Activated CD8-positive, alpha-beta T cell treated with anti-CD3 and anti-CD28 coated beads, Interleukin-2, amount 10 ng/mL, durations not matched to agents 7 days and 5 days (primary cell): Measurements from ENCODE around the gene CCDC6. TPM values are rescaled to one million over a fixed set of nuclear protein-coding genes. Genes with fewer than 3 reads are reported as not detected.
"Not testable (repeated sequence)": the region's sequence is repeated elsewhere in the genome, so short reads cannot be mapped to it uniquely, and the experiment has no call there.

ENCODE experiments used
- ATAC-seq: fragments of 150-1000 bp; cut with Tn5 transposase; one replicate; pipeline ENCODE4 v1.10.0; 2021; ENCODE audit warnings: moderate library complexity
- CTCF ChIA-PET: fragments of 350-600 bp; sonication (Branson Sonifier 250); formaldehyde crosslinking; loops from one replicate; lab custom pipeline; 2021; ENCODE audit warnings: antibody characterized with exemption; lab: Charles Lee
- POLR2A ChIA-PET: fragments of 350-600 bp; sonication (Branson Sonifier 250); formaldehyde crosslinking; loops from one replicate; lab custom pipeline; 2021; ENCODE audit warnings: antibody characterized with exemption; lab: Charles Lee
- DNase-seq: peaks from one replicate; pipeline ENCODE4 v3.0.0-alpha.2; 2020
- H3K27ac Mint-ChIP-seq: one replicate; pipeline ENCODE4 v1.8.0; 2021; ENCODE audit warnings: mild to moderate bottlenecking, mixed read lengths
- H3K27me3 Mint-ChIP-seq: one replicate; pipeline ENCODE4 v1.8.0; 2021; ENCODE audit warnings: low read depth, mixed read lengths
- H3K36me3 Mint-ChIP-seq: one replicate; pipeline ENCODE4 v1.8.0; 2021; ENCODE audit warnings: low read depth, mixed read lengths
- H3K4me1 Mint-ChIP-seq: one replicate; pipeline ENCODE4 v1.8.0; 2021; ENCODE audit warnings: low read depth, mixed read lengths
- H3K4me3 Mint-ChIP-seq: one replicate; pipeline ENCODE4 v1.8.0; 2021; ENCODE audit warnings: mild to moderate bottlenecking, mixed read lengths
- H3K9me3 Mint-ChIP-seq: one replicate; pipeline ENCODE4 v1.8.0; 2022; ENCODE audit warnings: mixed read lengths; ENCODE audit not compliant: insufficient read depth
- total RNA-seq, 2 experiments: library from RNA; stranded (reverse); gene quantifications; one replicate each; pipeline ENCODE4 v1.2.3, GENCODE V29; 2021

The CCDC6 gene
- total RNA-seq, 2 experiments from 2014 or later = 18.3 to 19.4 TPM

DNA sequence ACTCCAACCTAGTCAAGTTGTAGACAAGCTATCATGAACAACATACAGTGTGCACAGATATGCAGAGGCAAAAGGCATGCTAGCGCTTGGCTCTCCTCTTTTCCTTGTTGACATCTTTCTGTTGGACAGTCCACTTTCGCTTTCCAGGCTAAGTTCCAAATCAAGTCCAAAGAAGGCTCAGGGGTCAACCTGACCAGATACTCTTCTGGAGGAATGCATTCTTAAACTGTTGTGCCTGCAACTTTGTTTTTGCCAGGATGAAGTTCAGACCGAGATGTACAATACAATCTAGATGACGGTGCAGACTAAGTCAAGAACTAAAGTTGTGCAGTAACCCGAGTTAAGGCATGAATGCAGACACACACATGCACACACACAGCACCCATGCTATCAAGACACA is 117.4 kb downstream of the CCDC6 start:
- CTCF ChIA-PET, POLR2A ChIA-PET, ATAC-seq, H3K9me3 Mint-ChIP-seq, H3K4me1 Mint-ChIP-seq, H3K4me3 Mint-ChIP-seq, H3K27me3 Mint-ChIP-seq, DNase-seq, H3K27ac Mint-ChIP-seq: not testable (repeated sequence)
- H3K36me3 Mint-ChIP-seq = peaks cover 11% of the 10 kb centered on the region

DNA sequence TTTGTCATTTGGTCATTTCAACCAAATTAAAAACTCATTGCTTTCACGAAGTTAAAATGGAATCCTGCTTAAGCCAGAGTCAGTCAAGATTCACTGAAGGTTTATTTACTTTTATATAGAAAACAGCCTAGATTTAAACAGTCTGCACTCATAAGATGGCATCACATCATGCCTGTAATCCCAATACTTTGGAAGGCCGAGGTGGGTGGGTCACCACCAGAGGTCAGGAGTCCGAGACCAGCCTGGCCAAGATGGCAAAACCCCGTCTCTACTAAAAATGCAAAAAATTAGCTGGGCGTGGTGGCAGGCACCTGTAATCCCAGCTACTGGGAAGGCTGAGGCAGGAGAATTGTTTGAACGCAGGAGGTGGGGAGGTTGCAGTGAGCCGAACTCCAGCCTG is 119.3 kb downstream of the CCDC6 start:
- POLR2A ChIA-PET, H3K4me3 Mint-ChIP-seq, DNase-seq, H3K27ac Mint-ChIP-seq, ATAC-seq, H3K4me1 Mint-ChIP-seq, CTCF ChIA-PET, H3K27me3 Mint-ChIP-seq, H3K36me3 Mint-ChIP-seq, H3K9me3 Mint-ChIP-seq: not testable (repeated sequence)

DNA sequence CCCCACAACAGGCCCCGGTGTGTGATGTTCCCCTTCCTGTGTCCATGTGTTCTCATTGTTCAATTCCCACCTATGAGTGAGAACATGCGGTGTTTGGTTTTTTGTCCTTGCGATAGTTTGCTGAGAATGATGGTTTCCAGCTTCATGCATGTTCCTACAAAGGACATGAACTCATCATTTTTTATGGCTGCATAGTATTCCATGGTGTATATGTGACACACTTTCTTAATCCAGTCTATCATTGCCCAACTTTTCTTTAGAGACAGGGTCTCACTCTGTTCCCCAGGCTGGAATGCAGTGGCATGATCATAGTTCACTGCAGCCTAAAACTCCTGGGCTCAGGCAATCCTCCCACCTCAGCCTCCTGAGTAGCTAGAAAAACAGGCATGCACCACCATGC is 120.9 kb downstream of the CCDC6 start:
- H3K27ac Mint-ChIP-seq, H3K9me3 Mint-ChIP-seq, DNase-seq, H3K36me3 Mint-ChIP-seq, ATAC-seq, POLR2A ChIA-PET, H3K4me3 Mint-ChIP-seq, H3K27me3 Mint-ChIP-seq, CTCF ChIA-PET, H3K4me1 Mint-ChIP-seq: not testable (repeated sequence)

GRCh38 chr10:59781511-59781910 is 124.8 kb downstream of the CCDC6 start:
- Mint-ChIP-seq H3K36me3 (no peaks in the 10 kb centered on the region), H3K27ac (no peak overlapping the region), H3K9me3 (no peaks in the 10 kb centered on the region), H3K27me3 (no peaks in the 10 kb centered on the region), H3K4me1 (no peaks in the 10 kb centered on the region), H3K4me3 (no peak overlapping the region)
- ChIA-PET CTCF (interaction anchor here (0.6 kb wide), 1 partner anchor 125 kb away, joined by 3 read pairs; the partner anchor contains the start of gene CCDC6), POLR2A (no interaction called here)
- ATAC-seq = no peak
- no peak for DNase-seq

DNA sequence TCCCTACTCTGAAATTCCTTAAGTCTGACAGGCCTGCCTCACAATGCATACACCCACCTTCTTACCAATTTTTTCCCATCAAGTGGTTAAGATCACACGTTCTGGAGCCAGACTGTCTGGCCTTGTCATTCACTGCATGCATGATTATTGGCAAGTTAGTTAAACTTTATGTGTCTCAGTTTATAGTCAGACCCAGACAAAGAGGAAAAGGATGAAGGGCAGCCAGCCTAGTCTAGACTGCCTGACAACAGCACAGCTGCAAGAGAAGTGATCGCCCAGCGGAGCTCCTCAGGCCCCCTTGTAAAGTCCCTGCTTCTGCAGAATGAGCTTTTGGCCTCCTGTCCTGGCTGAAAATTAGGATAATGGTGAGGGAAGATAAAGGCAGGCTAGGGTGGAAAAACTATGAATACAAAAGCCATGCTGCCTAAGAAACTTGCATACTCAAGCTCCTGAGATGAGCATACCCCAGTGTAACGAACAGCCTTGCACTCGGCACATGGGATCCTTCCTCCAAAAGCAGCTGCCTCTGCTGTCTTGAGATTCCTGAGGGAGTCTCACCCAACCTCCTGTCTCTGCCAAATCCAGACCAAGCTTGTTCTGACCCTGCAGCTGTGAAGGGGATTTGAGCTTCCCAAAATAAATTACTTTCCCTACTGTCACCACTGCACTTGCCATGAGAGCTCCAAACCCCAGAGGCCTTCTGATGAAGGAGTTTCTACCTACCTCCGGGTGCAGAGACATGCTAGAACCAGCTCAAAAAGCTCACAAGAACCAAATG is 126.4 kb downstream of the CCDC6 start:
- Mint-ChIP-seq H3K4me3 (no peak overlapping the region), H3K9me3 (no peaks in the 10 kb centered on the region), H3K27ac (no peak overlapping the region), H3K36me3 (no peaks in the 10 kb centered on the region), H3K27me3 (no peaks in the 10 kb centered on the region), H3K4me1 (no peaks in the 10 kb centered on the region)
- ChIA-PET CTCF (no interaction called here), POLR2A (no interaction called here)
- DNase-seq = no peak
- no peak for ATAC-seq

DNA sequence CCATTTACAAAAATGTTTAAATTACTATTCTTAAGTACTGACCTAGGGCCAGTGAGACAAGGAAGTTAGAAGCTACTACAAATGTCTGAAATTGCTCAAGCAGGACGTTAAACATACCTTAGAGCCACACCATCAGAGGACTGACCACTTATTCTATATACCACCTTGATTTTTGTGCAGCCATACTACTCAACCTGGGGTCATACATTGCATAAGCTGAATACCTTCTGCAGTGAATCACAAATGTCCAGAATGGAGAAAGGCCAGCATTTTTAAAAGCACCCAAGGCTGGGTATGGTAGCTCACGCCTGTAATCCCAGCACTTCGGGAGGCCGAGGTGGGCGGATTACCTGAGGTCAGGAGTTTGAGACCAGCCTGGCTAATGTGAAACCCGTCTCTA is 131.9 kb downstream of the CCDC6 start:
- no peaks in the 10 kb centered on the region for H3K36me3 Mint-ChIP-seq
- no peaks in the 10 kb centered on the region for H3K9me3 Mint-ChIP-seq
- no peak for ATAC-seq
- no peak overlapping the region for H3K4me3 Mint-ChIP-seq
- ChIA-PET POLR2A (interaction anchor here (0.6 kb wide), 1 partner anchor 33 kb away, joined by 3 read pairs; no protein-coding TSS in a partner anchor), CTCF (interaction anchor here (1.1 to 1.5 kb wide), 2 partner anchors 132 to 148 kb away, joined by 3 to 4 read pairs; partner anchors contain the start of gene CCDC6)
- no peak for DNase-seq
- H3K4me1 Mint-ChIP-seq = no peaks in the 10 kb centered on the region
- H3K27ac Mint-ChIP-seq = no peak overlapping the region
- H3K27me3 Mint-ChIP-seq = no peaks in the 10 kb centered on the region

DNA sequence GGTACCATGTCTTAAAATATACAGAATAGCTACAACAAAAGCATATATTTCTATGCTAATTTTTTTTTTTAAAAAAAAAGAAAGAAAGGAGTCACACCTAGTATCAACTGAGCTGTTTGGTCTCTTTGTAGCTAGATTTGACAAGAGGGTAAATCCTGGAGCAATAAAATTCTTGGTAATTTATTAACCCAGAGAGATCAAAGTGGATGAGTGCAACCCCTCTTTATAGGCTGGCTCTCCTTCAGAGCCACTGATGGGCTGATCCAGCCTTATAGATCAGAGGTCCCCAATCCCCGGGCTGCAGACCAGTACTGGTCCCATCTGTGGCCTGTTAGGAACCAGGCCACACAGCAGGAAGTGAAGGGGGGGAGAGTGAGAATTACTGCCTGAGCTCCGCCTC is 133.3 kb downstream of the CCDC6 start:
- ATAC-seq = no peak
- H3K36me3 Mint-ChIP-seq = no peaks in the 10 kb centered on the region
- no peak overlapping the region for H3K27ac Mint-ChIP-seq

GRCh38 chr10:59771162-59771807 is 135.1 kb downstream of the CCDC6 start:
- Mint-ChIP-seq H3K4me1 (no peaks in the 10 kb centered on the region), H3K4me3 (no peak overlapping the region), H3K27ac (no peak overlapping the region), H3K9me3 (no peaks in the 10 kb centered on the region), H3K27me3 (peaks cover 3% of the 10 kb centered on the region), H3K36me3 (no peaks in the 10 kb centered on the region)
- CTCF ChIA-PET = no interaction called here
- POLR2A ChIA-PET = no interaction called here
- DNase-seq (no peak), ATAC-seq (no peak)

More for the DNA sequence above, 133.3 kb downstream of the CCDC6 start:
- Mint-ChIP-seq H3K4me1 (no peaks in the 10 kb centered on the region), H3K9me3 (no peaks in the 10 kb centered on the region), H3K4me3 (no peak overlapping the region), H3K27me3 (peaks cover 3% of the 10 kb centered on the region)
- POLR2A ChIA-PET = no interaction called here
- DNase-seq = no peak
- CTCF ChIA-PET = interaction anchor here (1.5 kb wide), 1 partner anchor 134 kb away, joined by 3 read pairs; the partner anchor contains the start of gene CCDC6

DNA sequence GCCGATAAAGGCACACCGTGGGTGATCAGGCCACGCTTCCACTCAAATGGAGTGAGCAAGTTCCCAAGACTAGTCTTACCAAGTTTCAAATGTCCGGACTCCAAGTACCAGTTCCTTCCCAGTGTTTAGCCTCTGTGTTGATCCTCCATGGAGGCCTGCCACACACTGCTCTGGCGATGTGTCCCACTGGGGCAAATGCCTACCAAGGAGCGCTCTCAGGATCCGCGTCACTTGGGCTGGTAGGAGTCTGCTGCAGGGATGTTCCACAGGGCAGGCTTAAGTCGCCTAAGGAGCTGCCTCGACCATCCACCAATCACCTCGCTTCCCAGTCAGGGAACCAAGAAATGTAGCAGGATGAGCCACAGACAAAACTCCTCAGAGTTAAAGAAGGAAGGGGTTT is 135.7 kb downstream of the CCDC6 start:
- H3K4me1 Mint-ChIP-seq = no peaks in the 10 kb centered on the region

DNA sequence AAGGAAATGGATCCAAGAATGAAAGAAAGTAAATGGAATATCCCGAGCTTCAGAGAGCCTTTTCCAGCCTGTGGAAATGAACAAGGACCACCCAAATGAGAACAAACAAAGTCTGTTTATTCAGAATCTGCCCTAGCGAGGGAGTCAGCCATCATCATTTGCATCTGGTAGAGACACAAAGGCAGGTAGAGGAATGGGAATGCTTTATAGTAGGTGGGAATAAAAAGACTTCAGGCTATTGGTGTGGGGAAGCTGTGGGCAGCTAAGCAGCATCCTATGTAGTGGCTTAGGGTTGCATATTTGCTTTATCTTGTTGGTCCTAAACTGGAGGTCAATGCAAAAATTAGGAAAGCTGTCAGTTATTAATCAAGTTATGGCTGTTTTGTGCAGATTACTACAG is 143.9 kb downstream of the CCDC6 start:
- Mint-ChIP-seq H3K4me1 (no peaks in the 10 kb centered on the region), H3K27me3 (no peaks in the 10 kb centered on the region), H3K4me3 (no peak overlapping the region), H3K9me3 (peaks cover 5% of the 10 kb centered on the region), H3K27ac (no peak overlapping the region), H3K36me3 (no peaks in the 10 kb centered on the region)
- CTCF ChIA-PET = no interaction called here
- ATAC-seq (no peak), DNase-seq (no peak)
- POLR2A ChIA-PET = no interaction called here

More for the DNA sequence above, 135.7 kb downstream of the CCDC6 start:
- Mint-ChIP-seq H3K27me3 (peaks cover 3% of the 10 kb centered on the region), H3K36me3 (no peaks in the 10 kb centered on the region), H3K4me3 (no peak overlapping the region), H3K27ac (no peak overlapping the region), H3K9me3 (no peaks in the 10 kb centered on the region)
- CTCF ChIA-PET = no interaction called here
- POLR2A ChIA-PET = no interaction called here
- DNase-seq = no peak
- ATAC-seq = no peak

- Mint-ChIP-seq H3K9me3 (peaks cover 5% of the 10 kb centered on the region), H3K4me3 (no peak overlapping the region), H3K36me3 (no peaks in the 10 kb centered on the region), H3K4me1 (no peaks in the 10 kb centered on the region), H3K27ac (no peak overlapping the region), H3K27me3 (peaks cover 3% of the 10 kb centered on the region)
- DNase-seq = no peak
- ChIA-PET POLR2A (no interaction called here), CTCF (interaction anchor here (1.5 kb wide), 1 partner anchor 135 kb away, joined by 3 read pairs; no protein-coding TSS in a partner anchor)
- ATAC-seq = no peak
Measured at GRCh38 chr10:59757966-59758365, 148.4 kb downstream of the CCDC6 start.

GRCh38 chr10:59754951-59755350 is 151.4 kb downstream of the CCDC6 start:
- Mint-ChIP-seq H3K27me3 (peaks cover 3% of the 10 kb centered on the region), H3K36me3 (no peaks in the 10 kb centered on the region)
- CTCF ChIA-PET = no interaction called here

More at GRCh38 chr10:59754951-59755350, 151.4 kb downstream of the CCDC6 start:
- H3K4me1 Mint-ChIP-seq = no peaks in the 10 kb centered on the region
- ATAC-seq (no peak), DNase-seq (no peak)
- H3K9me3 Mint-ChIP-seq = peaks cover 5% of the 10 kb centered on the region
- POLR2A ChIA-PET = no interaction called here
- no peak overlapping the region for H3K27ac Mint-ChIP-seq
- no peak overlapping the region for H3K4me3 Mint-ChIP-seq
